ENCODE results near the gene TTC34. TPM values are rescaled to one million over a fixed set of nuclear protein-coding genes. Genes with fewer than 3 reads are reported as not detected.

The TTC34 gene
- total RNA-seq, 1 donor from 2014 or later = under 0.01 TPM

- DNase-seq (ENCODE audit: low read depth) (no peak), FAIRE-seq (no peak)
- Histone ChIP-seq H3K36me3 (ENCODE audit: control insufficient read depth, insufficient read depth, low read length) (no peaks in the 10 kb centered on the region), H3K4me3 (ENCODE audit: low read depth, low read length) (no peak overlapping the region), H3K27me3 (ENCODE audit: control insufficient read depth, insufficient read depth, low read length) (no peaks in the 10 kb centered on the region)
- TF ChIP-seq CTCF (IDR thresholded peaks at IDR 0.05; ENCODE audit: insufficient read depth, low read length, severe bottlenecking) = no peak
Measured at GRCh38 chr1:2789986-2790581, 11.4 kb downstream of the TTC34 start.

GRCh38 chr1:2789164-2789985, 12.1 kb downstream of the TTC34 start:
- TF ChIP-seq CTCF (IDR thresholded peaks at IDR 0.05; ENCODE audit: insufficient read depth, low read length, severe bottlenecking) = no peak
- H3K27me3 ChIP-seq (ENCODE audit: control insufficient read depth, insufficient read depth, low read length) = no peaks in the 10 kb centered on the region
- no peak overlapping the region for H3K4me3 ChIP-seq (ENCODE audit: low read depth, low read length)
- no peaks in the 10 kb centered on the region for H3K36me3 ChIP-seq (ENCODE audit: control insufficient read depth, insufficient read depth, low read length)
- DNase-seq (ENCODE audit: low read depth) (no peak), FAIRE-seq (no peak)

GRCh38 chr1:2788506-2789163, 12.9 kb downstream of the TTC34 start:
- Histone ChIP-seq H3K36me3 (ENCODE audit: control insufficient read depth, insufficient read depth, low read length) (no peaks in the 10 kb centered on the region), H3K27me3 (ENCODE audit: control insufficient read depth, insufficient read depth, low read length) (no peaks in the 10 kb centered on the region), H3K4me3 (ENCODE audit: low read depth, low read length) (no peak overlapping the region)
- DNase-seq (ENCODE audit: low read depth) (no peak), FAIRE-seq (no peak)
- no peak for TF ChIP-seq CTCF (IDR thresholded peaks at IDR 0.05; ENCODE audit: insufficient read depth, low read length, severe bottlenecking)

- no peaks in the 10 kb centered on the region for H3K27me3 ChIP-seq (ENCODE audit: control insufficient read depth, insufficient read depth, low read length)
- no peaks in the 10 kb centered on the region for H3K36me3 ChIP-seq (ENCODE audit: control insufficient read depth, insufficient read depth, low read length)
- no peak overlapping the region for H3K4me3 ChIP-seq (ENCODE audit: low read depth, low read length)
- FAIRE-seq (no peak), DNase-seq (ENCODE audit: low read depth) (no peak)
- no peak for TF ChIP-seq CTCF (IDR thresholded peaks at IDR 0.05; ENCODE audit: insufficient read depth, low read length, severe bottlenecking)
Measured at GRCh38 chr1:2787163-2787911, 14.2 kb downstream of the TTC34 start.

GRCh38 chr1:2786329-2787162, 14.9 kb downstream of the TTC34 start:
- H3K27me3 ChIP-seq (ENCODE audit: control insufficient read depth, insufficient read depth, low read length) = no peaks in the 10 kb centered on the region
- no peak for DNase-seq (ENCODE audit: low read depth)
- no peak for FAIRE-seq

More at GRCh38 chr1:2786329-2787162, 14.9 kb downstream of the TTC34 start:
- Histone ChIP-seq H3K4me3 (ENCODE audit: low read depth, low read length) (no peak overlapping the region), H3K36me3 (ENCODE audit: control insufficient read depth, insufficient read depth, low read length) (no peaks in the 10 kb centered on the region)
- TF ChIP-seq CTCF (IDR thresholded peaks at IDR 0.05; ENCODE audit: insufficient read depth, low read length, severe bottlenecking) = peak; percentile 23

Measured in bronchial epithelial cell (primary cell).